AML-193 (cell line): ENCODE measurements around the gene HTR6.

Source experiments
- DNase-seq, 2 experiments: peaks; one replicate each; lab custom pipeline; 2025; lab: John Stamatoyannopoulos, UW

The HTR6 gene

DNA sequence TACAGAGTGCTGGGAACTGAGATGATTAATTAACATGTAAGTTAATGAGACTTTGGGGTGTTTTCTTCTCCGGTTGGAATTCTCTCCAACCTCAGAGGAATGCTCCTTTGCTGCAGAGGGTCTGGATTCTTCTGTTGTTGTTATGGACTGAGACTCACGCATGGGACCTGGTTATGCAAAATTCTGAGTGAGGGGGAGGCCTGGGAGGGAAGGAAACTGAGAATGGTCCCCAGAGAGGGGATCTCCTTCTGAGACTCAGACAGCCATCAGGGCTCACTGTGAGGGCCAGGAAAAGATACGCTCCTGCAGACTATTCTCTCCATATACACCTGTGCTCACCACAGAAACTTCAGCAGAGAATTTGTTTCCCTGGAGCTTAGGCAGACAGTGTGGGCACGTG lies 56.3 kb downstream of the HTR6 start:
- no peak for DNase-seq

DNA sequence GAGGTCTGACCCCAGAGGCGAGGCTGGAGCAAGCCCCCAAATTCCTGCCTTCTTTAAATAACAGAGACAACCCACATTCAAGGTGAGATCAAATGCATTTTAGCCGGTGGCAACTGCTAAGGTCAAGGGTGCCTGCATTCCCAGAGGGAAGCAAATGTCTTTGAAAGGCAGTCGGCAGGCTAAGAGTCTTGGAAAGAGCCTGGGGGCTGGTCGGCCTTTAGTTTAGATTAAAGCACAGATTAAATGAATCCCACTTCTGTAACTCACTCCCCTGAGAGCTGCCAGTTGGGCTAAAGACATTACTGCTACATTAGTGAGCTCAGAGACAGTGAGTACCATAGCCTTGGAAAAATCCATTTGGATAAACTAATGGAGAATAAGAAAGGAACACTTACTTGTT lies 59.2 kb downstream of the HTR6 start:
- DNase-seq: no peak

DNA sequence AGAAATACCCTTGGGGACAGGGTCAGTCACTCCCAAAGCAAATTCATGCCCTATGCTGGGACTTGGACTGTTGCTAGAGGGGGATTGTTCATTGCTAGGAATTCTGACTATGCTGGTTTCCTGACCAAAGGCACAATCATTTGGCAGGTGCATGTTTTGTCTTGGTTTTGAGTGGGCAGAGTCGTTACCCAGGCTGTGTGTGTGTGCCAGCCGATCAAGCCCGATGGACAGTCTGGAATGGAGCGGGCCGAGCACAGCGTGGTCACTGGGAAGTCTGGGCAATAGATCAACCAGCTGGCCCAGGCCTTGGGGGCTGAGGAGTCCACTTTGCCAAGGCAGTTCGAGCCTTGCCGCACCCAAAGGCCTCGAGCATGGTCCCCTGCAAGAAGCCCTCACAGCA lies 60.9 kb downstream of the HTR6 start:
- DNase-seq: no peak

DNA sequence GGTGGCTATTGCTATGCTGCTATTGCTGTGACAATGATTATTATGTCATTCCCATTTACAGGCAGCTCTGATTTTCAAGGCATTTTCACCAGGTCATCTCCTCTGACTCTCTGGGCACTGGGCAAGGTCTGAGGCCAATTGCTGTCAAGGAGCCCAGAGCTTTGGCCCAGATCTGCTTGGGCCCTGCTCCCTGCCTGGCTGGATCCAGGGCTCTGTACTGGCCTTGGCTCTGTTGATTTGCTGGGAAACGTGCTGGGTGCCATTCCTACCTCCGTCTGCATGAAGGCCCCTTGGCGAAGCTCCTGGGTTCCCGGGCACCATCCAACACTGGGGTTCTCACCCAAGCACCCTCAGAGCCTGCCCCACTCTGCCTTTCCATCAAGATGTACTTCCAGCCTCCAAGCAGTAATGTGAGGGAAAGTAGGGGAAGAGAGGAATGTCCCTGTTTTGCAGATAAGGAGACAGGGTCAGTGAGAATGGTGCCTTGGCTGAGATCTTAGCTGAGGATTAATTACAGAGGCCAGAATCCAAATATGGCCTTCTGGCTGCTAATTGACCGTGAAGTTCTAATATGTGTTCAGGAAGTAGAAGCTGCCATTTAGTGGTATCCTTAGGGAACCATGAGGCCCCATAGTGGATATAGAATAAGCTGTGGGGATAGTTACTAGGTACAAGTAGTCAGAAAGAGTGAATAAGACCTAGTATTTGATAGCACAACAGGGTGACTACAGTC lies 63.9 kb downstream of the HTR6 start:
- no peak for DNase-seq

DNA sequence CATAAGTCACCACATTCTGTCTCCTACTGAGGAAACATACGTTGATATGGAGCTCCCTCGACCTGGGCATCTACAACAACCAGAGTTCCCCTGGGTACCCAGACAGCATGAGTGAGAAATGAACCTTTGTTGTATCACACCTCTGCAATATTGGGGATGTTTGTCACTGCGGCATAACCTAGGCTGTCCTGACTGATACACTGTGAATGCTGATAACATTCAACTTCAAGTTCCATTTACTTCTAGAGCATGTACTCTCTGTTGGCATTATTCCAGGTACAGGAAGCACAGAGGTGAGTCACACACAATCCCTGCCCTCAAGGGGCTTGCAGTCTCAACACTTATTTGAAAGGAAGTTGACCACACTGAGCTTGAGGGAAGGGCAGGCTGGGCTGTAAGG lies 65.6 kb downstream of the HTR6 start:
- DNase-seq: no peak
